ENCODE results near the gene GTF3C2.

GTF3C2 gene

DNA sequence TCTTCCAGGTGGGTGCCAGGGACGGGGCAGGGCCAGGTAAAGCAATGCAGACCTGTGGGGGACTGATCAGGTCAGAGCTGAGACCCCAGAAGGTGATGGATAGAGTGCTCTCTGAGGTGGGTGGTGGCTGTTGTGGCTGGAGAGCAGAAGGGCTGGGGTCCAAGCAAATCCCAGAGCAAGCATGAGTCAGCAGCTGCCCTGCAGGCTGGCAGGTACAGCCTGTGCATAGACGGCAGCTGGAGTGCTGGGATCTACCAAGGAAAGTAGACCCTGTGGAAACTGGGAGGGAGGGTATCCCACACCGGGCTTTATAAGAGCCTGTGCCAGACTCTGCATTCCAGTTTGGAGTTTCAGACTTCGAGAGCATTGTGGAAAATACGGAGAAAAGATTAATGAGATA, 73.7 kb downstream of the GTF3C2 start:
- DNase-seq (ENCODE audit: low read depth) = no peak
- in situ Hi-C loops (cut with HindIII; ENCODE audit: low sequenced_read_pairs) = no loop called here

GRCh38 chr2:27281855-27282559, 74.6 kb downstream of the GTF3C2 start, which contains the start of gene TRIM54:
TSS of gene TRIM54 (plus strand) at chr2:27282429. CDS start at chr2:27282732, 303 bp downstream.
- no peak for TF ChIP-seq CTCF (IDR thresholded peaks at IDR 0.05; ENCODE audit: low read depth, low read length, missing control alignments)
- no peak for DNase-seq (ENCODE audit: low read depth)
- H3K4me3 ChIP-seq (ENCODE audit: low read depth, low read length) = no peak within 1 kb of the TSS
- in situ Hi-C loops (cut with HindIII; ENCODE audit: low sequenced_read_pairs) = no loop called here

More for the DNA sequence above, 73.7 kb downstream of the GTF3C2 start:
- H3K4me3 ChIP-seq (ENCODE audit: low read depth, low read length) = no peak overlapping the region
- no peak for TF ChIP-seq CTCF (IDR thresholded peaks at IDR 0.05; ENCODE audit: low read depth, low read length, missing control alignments)

DNA sequence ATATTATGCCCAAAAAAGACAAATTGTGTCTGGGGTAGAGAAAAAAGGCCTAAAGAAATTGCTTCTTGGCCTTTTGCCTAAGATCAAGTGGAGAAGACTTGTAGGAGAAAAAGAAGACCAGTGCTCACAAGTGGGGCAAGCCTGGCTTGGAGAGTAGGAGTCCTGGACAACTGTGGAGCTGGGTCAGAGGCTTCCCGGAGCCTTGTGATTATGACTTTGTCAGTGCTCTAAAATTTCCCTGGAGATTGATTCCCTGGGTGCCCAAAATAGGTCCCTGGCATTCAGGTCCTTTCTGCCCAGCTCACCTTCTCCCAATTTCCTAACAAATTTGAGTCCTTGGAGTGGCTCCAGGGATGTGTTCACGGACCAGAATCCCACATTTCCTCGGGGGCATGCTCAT, 75.1 kb downstream of the GTF3C2 start:
- no peak overlapping the region for H3K4me3 ChIP-seq (ENCODE audit: low read depth, low read length)
- TF ChIP-seq CTCF (IDR thresholded peaks at IDR 0.05; ENCODE audit: low read depth, low read length, missing control alignments) = no peak
- in situ Hi-C loops (cut with HindIII; ENCODE audit: low sequenced_read_pairs) = no loop called here
- no peak for DNase-seq (ENCODE audit: low read depth)

GRCh38 chr2:27280826-27281225, 75.7 kb downstream of the GTF3C2 start:
- H3K4me3 ChIP-seq (ENCODE audit: low read depth, low read length) = no peak overlapping the region
- no peak for TF ChIP-seq CTCF (IDR thresholded peaks at IDR 0.05; ENCODE audit: low read depth, low read length, missing control alignments)
- DNase-seq (ENCODE audit: low read depth) = no peak
- in situ Hi-C loops (cut with HindIII; ENCODE audit: low sequenced_read_pairs) = no loop called here

DNA sequence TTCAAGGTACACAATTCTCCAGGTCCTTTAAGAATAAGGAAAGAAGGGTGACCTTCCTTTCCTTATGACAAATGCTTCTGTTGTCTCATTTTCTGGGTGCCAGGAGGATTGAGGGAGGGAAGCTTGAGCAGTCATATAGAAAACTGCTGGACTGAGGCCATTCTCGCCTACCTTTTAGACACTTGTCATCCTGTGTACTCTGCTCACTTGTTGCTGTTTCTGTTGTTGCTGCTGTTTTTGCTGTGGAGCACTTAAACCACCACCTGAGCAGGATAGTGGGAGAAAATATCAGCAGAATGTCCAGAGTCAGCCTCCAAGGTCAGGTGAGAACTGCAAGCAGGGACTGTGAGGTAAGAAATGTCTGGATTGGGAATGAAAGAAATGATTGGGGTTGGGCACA, 78.6 kb downstream of the GTF3C2 start:
- in situ Hi-C loops (cut with HindIII; ENCODE audit: low sequenced_read_pairs) = no loop called here
- TF ChIP-seq CTCF (IDR thresholded peaks at IDR 0.05; ENCODE audit: low read depth, low read length, missing control alignments) = no peak
- no peak overlapping the region for H3K4me3 ChIP-seq (ENCODE audit: low read depth, low read length)
- no peak for DNase-seq (ENCODE audit: low read depth)
